Measurements from ENCODE around the gene OR2F2.

DNA sequence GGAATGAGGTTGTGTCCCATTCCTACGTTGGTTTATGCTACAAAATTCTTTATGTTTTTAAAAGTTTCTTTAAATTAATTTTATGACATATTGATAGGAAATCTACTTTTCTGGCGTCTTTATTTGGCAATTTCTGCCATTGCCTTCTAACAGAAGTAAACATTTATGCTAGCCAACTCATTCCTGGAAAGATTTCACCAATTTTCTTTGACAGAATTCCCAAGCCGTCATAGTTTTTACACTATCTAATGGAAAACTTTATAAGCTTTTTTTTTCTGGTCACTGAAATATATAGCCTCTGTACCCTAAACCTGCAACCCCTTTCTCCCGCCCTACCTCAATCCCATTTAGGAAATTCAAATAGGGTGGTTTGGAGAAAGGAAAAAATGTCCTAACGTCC is 26.9 kb upstream of the OR2F2 start:
- TF ChIP-seq, protein P1, sequence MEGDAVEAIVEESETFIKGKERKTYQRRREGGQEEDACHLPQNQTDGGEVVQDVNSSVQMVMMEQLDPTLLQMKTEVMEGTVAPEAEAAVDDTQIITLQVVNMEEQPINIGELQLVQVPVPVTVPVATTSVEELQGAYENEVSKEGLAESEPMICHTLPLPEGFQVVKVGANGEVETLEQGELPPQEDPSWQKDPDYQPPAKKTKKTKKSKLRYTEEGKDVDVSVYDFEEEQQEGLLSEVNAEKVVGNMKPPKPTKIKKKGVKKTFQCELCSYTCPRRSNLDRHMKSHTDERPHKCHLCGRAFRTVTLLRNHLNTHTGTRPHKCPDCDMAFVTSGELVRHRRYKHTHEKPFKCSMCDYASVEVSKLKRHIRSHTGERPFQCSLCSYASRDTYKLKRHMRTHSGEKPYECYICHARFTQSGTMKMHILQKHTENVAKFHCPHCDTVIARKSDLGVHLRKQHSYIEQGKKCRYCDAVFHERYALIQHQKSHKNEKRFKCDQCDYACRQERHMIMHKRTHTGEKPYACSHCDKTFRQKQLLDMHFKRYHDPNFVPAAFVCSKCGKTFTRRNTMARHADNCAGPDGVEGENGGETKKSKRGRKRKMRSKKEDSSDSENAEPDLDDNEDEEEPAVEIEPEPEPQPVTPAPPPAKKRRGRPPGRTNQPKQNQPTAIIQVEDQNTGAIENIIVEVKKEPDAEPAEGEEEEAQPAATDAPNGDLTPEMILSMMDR (IDR thresholded peaks at IDR 0.05), result no peak
- TF ChIP-seq ZFX (IDR thresholded peaks at IDR 0.05; ENCODE audit: borderline replicate concordance), result no peak
